ENCODE results near the gene KCNAB2. TPM values are rescaled to one million over a fixed set of nuclear protein-coding genes. Genes with fewer than 3 reads are reported as not detected.

KCNAB2 gene
- total RNA-seq, 1 donor = 5.8 TPM

GRCh38 chr1:6125366-6125765 is 79.7 kb downstream of the KCNAB2 start:
- no peak overlapping the region for H3K4me3 ChIP-seq (ENCODE audit: insufficient read depth, low read length)
- H3K4me2 ChIP-seq (ENCODE audit: insufficient read depth, low read length) = no peak overlapping the region
- TF ChIP-seq, protein P1, sequence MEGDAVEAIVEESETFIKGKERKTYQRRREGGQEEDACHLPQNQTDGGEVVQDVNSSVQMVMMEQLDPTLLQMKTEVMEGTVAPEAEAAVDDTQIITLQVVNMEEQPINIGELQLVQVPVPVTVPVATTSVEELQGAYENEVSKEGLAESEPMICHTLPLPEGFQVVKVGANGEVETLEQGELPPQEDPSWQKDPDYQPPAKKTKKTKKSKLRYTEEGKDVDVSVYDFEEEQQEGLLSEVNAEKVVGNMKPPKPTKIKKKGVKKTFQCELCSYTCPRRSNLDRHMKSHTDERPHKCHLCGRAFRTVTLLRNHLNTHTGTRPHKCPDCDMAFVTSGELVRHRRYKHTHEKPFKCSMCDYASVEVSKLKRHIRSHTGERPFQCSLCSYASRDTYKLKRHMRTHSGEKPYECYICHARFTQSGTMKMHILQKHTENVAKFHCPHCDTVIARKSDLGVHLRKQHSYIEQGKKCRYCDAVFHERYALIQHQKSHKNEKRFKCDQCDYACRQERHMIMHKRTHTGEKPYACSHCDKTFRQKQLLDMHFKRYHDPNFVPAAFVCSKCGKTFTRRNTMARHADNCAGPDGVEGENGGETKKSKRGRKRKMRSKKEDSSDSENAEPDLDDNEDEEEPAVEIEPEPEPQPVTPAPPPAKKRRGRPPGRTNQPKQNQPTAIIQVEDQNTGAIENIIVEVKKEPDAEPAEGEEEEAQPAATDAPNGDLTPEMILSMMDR (IDR thresholded peaks at IDR 0.05; ENCODE audit: extremely low read depth, low read depth, low read length) = no peak
- no peaks in the 10 kb centered on the region for H3K9me3 ChIP-seq (ENCODE audit: low read depth, low read length)
- no peaks in the 10 kb centered on the region for H3K4me1 ChIP-seq (ENCODE audit: insufficient read depth, low read length)
- H3K36me3 ChIP-seq (ENCODE audit: insufficient read depth, low read length) = no peaks in the 10 kb centered on the region
- H4K20me1 ChIP-seq (ENCODE audit: insufficient read depth, low read length) = no peaks in the 10 kb centered on the region
- H2AFZ ChIP-seq (ENCODE audit: low read length) = no peak overlapping the region
- no peaks in the 10 kb centered on the region for H3K79me2 ChIP-seq (ENCODE audit: insufficient read depth, low read length)
- H3K27me3 ChIP-seq (ENCODE audit: insufficient read depth, low read length) = no peaks in the 10 kb centered on the region
- H3K27ac ChIP-seq (ENCODE audit: low read depth, low read length) = no peak overlapping the region
- peak; percentile 80 for DNase-seq (ENCODE audit: insufficient read length, low spot score, missing footprints)

GRCh38 chr1:6126028-6126427 is 80.3 kb downstream of the KCNAB2 start:
- H3K27ac ChIP-seq (ENCODE audit: low read depth, low read length) = no peak overlapping the region
- H3K79me2 ChIP-seq (ENCODE audit: insufficient read depth, low read length) = no peaks in the 10 kb centered on the region
- no peak overlapping the region for H3K4me2 ChIP-seq (ENCODE audit: insufficient read depth, low read length)
- no peak overlapping the region for H2AFZ ChIP-seq (ENCODE audit: low read length)
- no peaks in the 10 kb centered on the region for H3K36me3 ChIP-seq (ENCODE audit: insufficient read depth, low read length)
- no peak for DNase-seq (ENCODE audit: insufficient read length, low spot score, missing footprints)
- no peak overlapping the region for H3K4me3 ChIP-seq (ENCODE audit: insufficient read depth, low read length)
- H3K4me1 ChIP-seq (ENCODE audit: insufficient read depth, low read length) = no peaks in the 10 kb centered on the region
- no peaks in the 10 kb centered on the region for H4K20me1 ChIP-seq (ENCODE audit: insufficient read depth, low read length)
- TF ChIP-seq, protein P1 (IDR thresholded peaks at IDR 0.05; ENCODE audit: extremely low read depth, low read depth, low read length) = no peak
- no peaks in the 10 kb centered on the region for H3K27me3 ChIP-seq (ENCODE audit: insufficient read depth, low read length)
- H3K9me3 ChIP-seq (ENCODE audit: low read depth, low read length) = no peaks in the 10 kb centered on the region

- H3K79me2 ChIP-seq (ENCODE audit: insufficient read depth, low read length) = no peaks in the 10 kb centered on the region
- H4K20me1 ChIP-seq (ENCODE audit: insufficient read depth, low read length) = no peaks in the 10 kb centered on the region
- no peaks in the 10 kb centered on the region for H3K27me3 ChIP-seq (ENCODE audit: insufficient read depth, low read length)
- no peak for DNase-seq (ENCODE audit: insufficient read length, low spot score, missing footprints)
- TF ChIP-seq, protein P1 (IDR thresholded peaks at IDR 0.05; ENCODE audit: extremely low read depth, low read depth, low read length) = no peak
- H3K4me2 ChIP-seq (ENCODE audit: insufficient read depth, low read length) = no peak overlapping the region
- H3K36me3 ChIP-seq (ENCODE audit: insufficient read depth, low read length) = no peaks in the 10 kb centered on the region
- no peaks in the 10 kb centered on the region for H3K9me3 ChIP-seq (ENCODE audit: low read depth, low read length)
- H3K4me1 ChIP-seq (ENCODE audit: insufficient read depth, low read length) = no peaks in the 10 kb centered on the region
- no peak overlapping the region for H3K27ac ChIP-seq (ENCODE audit: low read depth, low read length)
- no peak overlapping the region for H2AFZ ChIP-seq (ENCODE audit: low read length)
- no peak overlapping the region for H3K4me3 ChIP-seq (ENCODE audit: insufficient read depth, low read length)
These were observed 80.9 kb downstream of the KCNAB2 start for GRCh38 chr1:6126521-6127067.

- Histone ChIP-seq H3K79me2 (ENCODE audit: insufficient read depth, low read length) (no peaks in the 10 kb centered on the region), H3K9me3 (ENCODE audit: low read depth, low read length) (no peaks in the 10 kb centered on the region), H3K36me3 (ENCODE audit: insufficient read depth, low read length) (no peaks in the 10 kb centered on the region), H3K27ac (ENCODE audit: low read depth, low read length) (no peak overlapping the region), H3K27me3 (ENCODE audit: insufficient read depth, low read length) (no peaks in the 10 kb centered on the region), H3K4me1 (ENCODE audit: insufficient read depth, low read length) (no peaks in the 10 kb centered on the region), H3K4me3 (ENCODE audit: insufficient read depth, low read length) (no peak overlapping the region), H4K20me1 (ENCODE audit: insufficient read depth, low read length) (no peaks in the 10 kb centered on the region), H3K4me2 (ENCODE audit: insufficient read depth, low read length) (peak overlapping the region; percentile 48), H2AFZ (ENCODE audit: low read length) (peak overlapping the region; percentile 72)
- TF ChIP-seq, protein P1 (IDR thresholded peaks at IDR 0.05; ENCODE audit: extremely low read depth, low read depth, low read length) = no peak
- peak; percentile 97 for DNase-seq (ENCODE audit: insufficient read length, low spot score, missing footprints)
These were observed 82.0 kb downstream of the KCNAB2 start for GRCh38 chr1:6127587-6128163.

Measured in osteoblast (primary cell).